B cell (primary cell): ENCODE data around the gene KLF7. TPM values are rescaled to one million over a fixed set of nuclear protein-coding genes. Genes with fewer than 3 reads are reported as not detected.

Source experiments
- ATAC-seq: fragments of 200-7000 bp; cut with Tn5 transposase; one replicate; pipeline ENCODE4 v1.10.0; 2021; ENCODE audit warnings: low read depth, mild to moderate bottlenecking, moderate number of reproducible peaks, moderate library complexity
- CTCF ChIA-PET: fragments of 350-600 bp; sonication (Branson Sonifier 250); formaldehyde crosslinking; loops from one replicate; lab custom pipeline; 2021; ENCODE audit warnings: antibody characterized with exemption, inconsistent platforms; lab: Charles Lee
- POLR2A ChIA-PET: fragments of 350-600 bp; sonication (Branson Sonifier 250); formaldehyde crosslinking; loops from one replicate; lab custom pipeline; 2021; ENCODE audit warnings: antibody characterized with exemption; lab: Charles Lee
- DNase-seq: peaks from one replicate; pipeline ENCODE4 v3.0.0; 2013
- H2AFZ ChIP-seq: 2 replicates; pipeline ENCODE4 v1.6.1; 2012; ENCODE audit warnings: mild to moderate bottlenecking, low read depth, low read length; ENCODE audit not compliant: insufficient read depth, poor library complexity, severe bottlenecking
- H3K27ac ChIP-seq, 2 donors: 1 replicate in 1 of 2; 2 replicates in 1 of 2; pipeline ENCODE4 v1.5.1; 2012 to 2013; ENCODE audit warnings: low read length in 2 of 2, mild to moderate bottlenecking in 2 of 2, moderate library complexity in 1 of 2
- H3K27me3 ChIP-seq, 4 experiments: fragments of 200-600 bp in 1 of 4; sonication (generic) in 1 of 4; replicated peaks in 1 of 4; 1 replicate in 2 of 4; 2 replicates in 2 of 4; pipeline versions ENCODE4 v1.6.1 to v1.7.0; 2013 to 2016; ENCODE audit warnings: low read length in 3 of 4, mild to moderate bottlenecking in 2 of 4, mixed read lengths in 1 of 4, moderate library complexity in 1 of 4; ENCODE audit not compliant: insufficient read depth in 4 of 4, control insufficient read depth in 3 of 4; ENCODE audit errors: control extremely low read depth in 1 of 4
- H3K36me3 ChIP-seq, 2 experiments: replicated peaks in 1 of 2; 1 replicate in 1 of 2; 2 replicates in 1 of 2; pipeline versions ENCODE4 v1.6.1 to v1.7.1; 2013; ENCODE audit warnings: low read length in 1 of 2; ENCODE audit not compliant: insufficient read depth in 2 of 2, control insufficient read depth in 1 of 2; ENCODE audit errors: control extremely low read depth in 1 of 2, extremely low read depth in 1 of 2
- H3K4me1 ChIP-seq, 2 donors: fragments of 200-600 bp in 1 of 2; sonication (generic) in 1 of 2; 1 replicate in 1 of 2; 2 replicates in 1 of 2; pipeline versions ENCODE4 v1.5.1 to v1.6.1; 2013 to 2017; ENCODE audit warnings: low read length in 2 of 2; ENCODE audit not compliant: control insufficient read depth in 2 of 2, insufficient read depth in 2 of 2
- H3K4me2 ChIP-seq: replicated peaks from 2 replicates; pipeline ENCODE3; 2012; ENCODE audit warnings: mild to moderate bottlenecking, low read depth, low read length; ENCODE audit not compliant: poor library complexity, severe bottlenecking
- H3K4me3 ChIP-seq, 5 experiments: fragments of 200-600 bp in 1 of 5; sonication (generic) in 1 of 5; 1 replicate in 3 of 5; 2 replicates in 2 of 5; pipeline versions ENCODE4 v1.5.1 to v1.7.0; 2011 to 2016; ENCODE audit warnings: low read length in 4 of 5, mild to moderate bottlenecking in 4 of 5, low read depth in 2 of 5, control low read depth in 1 of 5, moderate library complexity in 1 of 5; ENCODE audit not compliant: insufficient read depth in 1 of 5; ENCODE audit errors: control extremely low read depth in 1 of 5, extremely low read depth in 1 of 5
- H3K79me2 ChIP-seq: fragments of 200-600 bp; sonication (generic); one replicate; pipeline ENCODE4 v1.6.0; 2016; ENCODE audit warnings: low read length; ENCODE audit not compliant: control insufficient read depth, insufficient read depth
- H3K9ac ChIP-seq: fragments of 200-600 bp; sonication (generic); 2 replicates; pipeline ENCODE4 v1.6.1; 2017; ENCODE audit warnings: mild to moderate bottlenecking, low read length, moderate library complexity
- H3K9me3 ChIP-seq, 3 donors: one replicate each; pipeline versions ENCODE4 v1.6.1 to v1.7.1; 2013; ENCODE audit warnings: low read length in 2 of 3; ENCODE audit not compliant: control insufficient read depth in 2 of 3, insufficient read depth in 1 of 3; ENCODE audit errors: control extremely low read depth in 1 of 3
- H4K20me1 ChIP-seq: 2 replicates; pipeline ENCODE4 v1.6.0; 2012; ENCODE audit warnings: mild to moderate bottlenecking, low read length; ENCODE audit not compliant: insufficient read depth, control insufficient read depth, poor library complexity, severe bottlenecking
- H3K27ac Mint-ChIP-seq: one replicate; pipeline ENCODE4 v1.8.0; 2021; ENCODE audit warnings: mixed read lengths
- H3K27me3 Mint-ChIP-seq: one replicate; pipeline ENCODE4 v1.8.0; 2021; ENCODE audit warnings: mixed read lengths
- H3K4me1 Mint-ChIP-seq: one replicate; pipeline ENCODE4 v1.8.0; 2021; ENCODE audit warnings: mixed read lengths
- H3K4me3 Mint-ChIP-seq: one replicate; pipeline ENCODE4 v1.8.0; 2021; ENCODE audit warnings: mixed read lengths
- H3K9me3 Mint-ChIP-seq: one replicate; pipeline ENCODE4 v1.8.0; 2022; ENCODE audit warnings: mixed read lengths; ENCODE audit not compliant: insufficient read depth
- EZH2 ChIP-seq: IDR thresholded peaks from 2 replicates; pipeline ENCODE4 v1.6.1; 2012; ENCODE audit warnings: borderline replicate concordance, low read depth, mild to moderate bottlenecking, moderate library complexity, low read length; ENCODE audit not compliant: insufficient read depth, poor library complexity, severe bottlenecking
- WGBS: methylation state at CpG from one replicate; pipeline ENCODE4 v1.1.5; 2013; ENCODE audit warnings: missing lambda C conversion rate; ENCODE audit not compliant: insufficient coverage; 5-methylcytosine and 5-hydroxymethylcytosine counted together
- intact Hi-C: fragments of 100-400 bp; cut with micrococcal nuclease; formaldehyde crosslinking; loops from one replicate; pipeline ENCODE4 v1.10.0; 2022
- polyA plus RNA-seq: library from polyadenylated mRNA; depleted of rRNA; stranded (reverse); fragments of >200 nt; gene quantifications from 2 replicates; pipeline ENCODE4 v1.2.3, GENCODE V29; 2012
- total RNA-seq, 2 donors: library from RNA; stranded (reverse); fragments of 120-200 nt in 1 of 2; gene quantifications; 1 replicate in 1 of 2; 2 replicates in 1 of 2; pipeline versions ENCODE4 v1.2.3 to v1.2.4, GENCODE V29; 2013 to 2022
- TF ChIP-seq, protein P1 (sequence below): fragments of 200-600 bp; IDR thresholded peaks from one replicate; pipeline ENCODE4 v1.8.0; 2022; ENCODE audit warnings: antibody characterized with exemption, mild to moderate bottlenecking

KLF7 gene
- total and polyA plus RNA-seq, 2 donors (not counting 1 experiment from before 2014, with no cell fraction given): 46.2 to 93.2 TPM

DNA sequence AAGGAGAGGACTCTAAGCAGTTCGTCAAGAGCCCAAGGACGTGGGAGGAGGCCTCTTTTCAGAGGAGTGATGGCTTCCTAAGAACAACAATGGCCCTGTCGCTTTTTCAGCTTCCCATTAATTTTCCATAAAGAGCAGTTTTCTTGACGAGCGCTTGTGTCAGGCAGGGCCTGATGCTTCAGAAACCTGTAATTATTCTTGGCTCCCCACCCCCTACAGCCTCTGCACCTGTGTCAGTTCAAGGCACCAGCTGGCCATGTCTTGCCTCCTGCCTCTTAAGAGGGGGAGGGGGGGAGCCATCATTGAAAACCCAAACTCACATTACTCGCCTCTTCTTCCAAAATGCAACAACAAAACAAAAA is 32.3 kb downstream of the KLF7 start:
- Histone ChIP-seq H3K9me3 (no peaks in the 10 kb centered on the region), H3K9ac (no peak overlapping the region), H3K79me2 (peaks cover 93% of the 10 kb centered on the region), H2AFZ (no peak overlapping the region), H3K27ac (no peak overlapping the region), H3K4me3 (no peak overlapping the region), H3K27me3 (no peaks in the 10 kb centered on the region), H3K36me3 (peaks cover 0 to 11% of the 10 kb centered on the region in 2 experiments), H3K4me2 (no peak overlapping the region), H3K4me1 (peaks cover 34 to 36% of the 10 kb centered on the region in 2 donors), H4K20me1 (peaks cover 39% of the 10 kb centered on the region)
- ChIA-PET CTCF (interaction anchor here (0.8 to 2.8 kb wide), 3 partner anchors 9 to 147 kb away, joined by 3 to 13 read pairs (median 7); no protein-coding TSS in a partner anchor), POLR2A (interaction anchor here (1.6 kb wide), 1 partner anchor 33 kb away, joined by 4 read pairs; no protein-coding TSS in a partner anchor)
- peaks cover 65% of the 10 kb centered on the region for H3K4me1 Mint-ChIP-seq
- no peaks in the 10 kb centered on the region for H3K9me3 Mint-ChIP-seq
- H3K4me3 Mint-ChIP-seq: no peak overlapping the region
- ATAC-seq (no peak), DNase-seq (no peak)
- TF ChIP-seq, protein P1, sequence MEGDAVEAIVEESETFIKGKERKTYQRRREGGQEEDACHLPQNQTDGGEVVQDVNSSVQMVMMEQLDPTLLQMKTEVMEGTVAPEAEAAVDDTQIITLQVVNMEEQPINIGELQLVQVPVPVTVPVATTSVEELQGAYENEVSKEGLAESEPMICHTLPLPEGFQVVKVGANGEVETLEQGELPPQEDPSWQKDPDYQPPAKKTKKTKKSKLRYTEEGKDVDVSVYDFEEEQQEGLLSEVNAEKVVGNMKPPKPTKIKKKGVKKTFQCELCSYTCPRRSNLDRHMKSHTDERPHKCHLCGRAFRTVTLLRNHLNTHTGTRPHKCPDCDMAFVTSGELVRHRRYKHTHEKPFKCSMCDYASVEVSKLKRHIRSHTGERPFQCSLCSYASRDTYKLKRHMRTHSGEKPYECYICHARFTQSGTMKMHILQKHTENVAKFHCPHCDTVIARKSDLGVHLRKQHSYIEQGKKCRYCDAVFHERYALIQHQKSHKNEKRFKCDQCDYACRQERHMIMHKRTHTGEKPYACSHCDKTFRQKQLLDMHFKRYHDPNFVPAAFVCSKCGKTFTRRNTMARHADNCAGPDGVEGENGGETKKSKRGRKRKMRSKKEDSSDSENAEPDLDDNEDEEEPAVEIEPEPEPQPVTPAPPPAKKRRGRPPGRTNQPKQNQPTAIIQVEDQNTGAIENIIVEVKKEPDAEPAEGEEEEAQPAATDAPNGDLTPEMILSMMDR: no peak
- H3K27me3 Mint-ChIP-seq: no peaks in the 10 kb centered on the region
- H3K27ac Mint-ChIP-seq: no peak overlapping the region
- 78% methylated on average over 5 of the region's 6 CpGs for WGBS
- intact Hi-C loops: no loop called here

DNA sequence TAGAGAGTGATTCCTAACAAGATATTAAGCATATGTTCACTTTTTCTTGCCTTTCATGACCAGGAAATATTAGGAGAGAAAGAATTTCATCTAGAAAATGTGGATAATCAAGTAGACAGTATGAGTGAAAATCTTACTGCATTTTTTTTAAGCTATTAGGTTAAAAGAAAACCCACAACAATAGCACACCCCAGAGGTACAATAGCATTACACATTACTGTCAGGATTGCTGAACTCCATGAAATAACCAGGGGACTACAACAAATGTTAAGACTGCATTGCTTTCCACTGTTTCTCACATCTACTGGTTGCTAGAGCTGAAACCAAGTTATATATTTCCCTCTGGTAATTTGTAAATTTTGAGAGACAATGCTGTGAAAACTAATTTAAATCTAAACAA is 33.7 kb downstream of the KLF7 start:
- Histone ChIP-seq H3K79me2 (peaks cover 94% of the 10 kb centered on the region), H4K20me1 (peaks cover 40% of the 10 kb centered on the region), H3K9ac (no peak overlapping the region), H3K4me2 (no peak overlapping the region), H3K36me3 (peaks cover 0 to 5% of the 10 kb centered on the region in 2 experiments), H3K4me1 (peaks cover 34% of the 10 kb centered on the region in 2 donors), H3K9me3 (no peaks in the 10 kb centered on the region), H3K4me3 (no peak overlapping the region), H3K27ac (no peak overlapping the region), H3K27me3 (no peaks in the 10 kb centered on the region), H2AFZ (no peak overlapping the region)
- CTCF ChIA-PET: interaction anchor here (1.9 to 2.8 kb wide), 2 partner anchors 9 to 10 kb away, joined by 7 to 13 read pairs; no protein-coding TSS in a partner anchor
- peaks cover 58% of the 10 kb centered on the region for H3K4me1 Mint-ChIP-seq
- POLR2A ChIA-PET: interaction anchor here (0.5 kb wide), 1 partner anchor 34 kb away, joined by 5 read pairs; the partner anchor contains the start of gene KLF7
- intact Hi-C loops: no loop called here
- peak overlapping the region; percentile 4 for H3K27ac Mint-ChIP-seq
- H3K27me3 Mint-ChIP-seq: no peaks in the 10 kb centered on the region
- DNase-seq (no peak), ATAC-seq (no peak)
- TF ChIP-seq EZH2: no peak
- TF ChIP-seq, protein P1: no peak
- no peaks in the 10 kb centered on the region for H3K9me3 Mint-ChIP-seq
- no peak overlapping the region for H3K4me3 Mint-ChIP-seq
